CD14-positive monocyte (primary cell): ENCODE data around the gene RELL2. TPM values are rescaled to one million over a fixed set of nuclear protein-coding genes. Genes with fewer than 3 reads are reported as not detected.

ENCODE experiments used
- DNase-seq, 3 donors: peaks; one replicate each; pipeline ENCODE4 v3.0.0-alpha.2; 2011 to 2022
- H2AFZ ChIP-seq: 2 replicates; pipeline ENCODE4 v1.6.0; 2012; ENCODE audit warnings: mild to moderate bottlenecking, low read depth, low read length, inconsistent platforms; ENCODE audit not compliant: insufficient read depth, poor library complexity, severe bottlenecking
- H3K27ac ChIP-seq, 2 donors: 1 replicate in 1 of 2; 2 replicates in 1 of 2; pipeline ENCODE4 v1.5.1; 2012 to 2013; ENCODE audit warnings: low read length in 2 of 2, control low read depth in 1 of 2, inconsistent platforms in 1 of 2, low read depth in 1 of 2, mild to moderate bottlenecking in 1 of 2
- H3K27me3 ChIP-seq, 2 donors: one replicate each; pipeline versions ENCODE4 v1.6.0 to v1.6.1; 2011 to 2013; ENCODE audit warnings: low read length in 2 of 2; ENCODE audit not compliant: control insufficient read depth in 2 of 2, insufficient read depth in 2 of 2
- H3K36me3 ChIP-seq, 2 donors: replicated peaks in 1 of 2; 1 replicate in 1 of 2; 2 replicates in 1 of 2; pipeline versions ENCODE4 v1.5.1 to v1.6.1; 2012 to 2013; ENCODE audit warnings: low read length in 2 of 2, control low read depth in 1 of 2, inconsistent platforms in 1 of 2, mild to moderate bottlenecking in 1 of 2; ENCODE audit not compliant: insufficient read depth in 2 of 2, control insufficient read depth in 1 of 2
- H3K4me1 ChIP-seq, 2 donors: 1 replicate in 1 of 2; 2 replicates in 1 of 2; pipeline versions ENCODE4 v1.5.1 to v1.6.1; 2012 to 2013; ENCODE audit warnings: low read length in 2 of 2, control low read depth in 1 of 2, inconsistent platforms in 1 of 2, mild to moderate bottlenecking in 1 of 2, moderate library complexity in 1 of 2; ENCODE audit not compliant: insufficient read depth in 2 of 2, control insufficient read depth in 1 of 2
- H3K4me2 ChIP-seq: replicated peaks from 2 replicates; pipeline ENCODE3; 2012; ENCODE audit warnings: low read length, moderate library complexity, mild to moderate bottlenecking; ENCODE audit not compliant: poor library complexity, severe bottlenecking; ENCODE audit errors: extremely low read depth
- H3K4me3 ChIP-seq, 3 experiments: fragments of 200-600 bp in 1 of 3; sonication (generic) in 1 of 3; replicated peaks in 1 of 3; 1 replicate in 2 of 3; 2 replicates in 1 of 3; pipeline ENCODE4 v1.5.1; 2011 to 2013; ENCODE audit warnings: low read length in 3 of 3, mild to moderate bottlenecking in 3 of 3, control low read depth in 2 of 3, low read depth in 2 of 3, inconsistent platforms in 1 of 3, moderate library complexity in 1 of 3
- H3K79me2 ChIP-seq: 2 replicates; pipeline ENCODE4 v1.6.0; 2012; ENCODE audit warnings: mild to moderate bottlenecking, control low read depth, inconsistent platforms, low read length, moderate library complexity; ENCODE audit not compliant: insufficient read depth
- H3K9ac ChIP-seq: 2 replicates; pipeline ENCODE4 v1.6.0; 2017; ENCODE audit warnings: low read length, mild to moderate bottlenecking; ENCODE audit not compliant: insufficient read depth, poor library complexity, severe bottlenecking
- H3K9me3 ChIP-seq, 2 donors: replicated peaks in 1 of 2; 1 replicate in 1 of 2; 2 replicates in 1 of 2; pipeline versions ENCODE4 v1.5.1 to v1.6.1; 2012 to 2013; ENCODE audit warnings: low read length in 2 of 2, control low read depth in 1 of 2; ENCODE audit not compliant: control insufficient read depth in 1 of 2, insufficient read depth in 1 of 2
- H4K20me1 ChIP-seq: 2 replicates; pipeline ENCODE4 v1.6.0; 2012; ENCODE audit warnings: mild to moderate bottlenecking, low read length, control low read depth, moderate library complexity; ENCODE audit not compliant: insufficient read depth
- H3K27ac Mint-ChIP-seq, 7 donors: one replicate each; pipeline ENCODE4 v1.8.0; 2020; ENCODE audit warnings: mild to moderate bottlenecking in 7 of 7, mixed read lengths in 7 of 7, moderate library complexity in 6 of 7, inconsistent platforms in 2 of 7
- H3K27me3 Mint-ChIP-seq, 3 donors: one replicate each; pipeline ENCODE4 v1.8.0; 2021 to 2022; ENCODE audit warnings: low read depth in 3 of 3, mild to moderate bottlenecking in 3 of 3, mixed read lengths in 3 of 3, moderate library complexity in 3 of 3, inconsistent platforms in 1 of 3
- H3K36me3 Mint-ChIP-seq, 2 donors: one replicate each; pipeline ENCODE4 v1.8.0; 2020; ENCODE audit warnings: mixed read lengths in 2 of 2, inconsistent platforms in 1 of 2, mild to moderate bottlenecking in 1 of 2
- H3K4me1 Mint-ChIP-seq: one replicate; pipeline ENCODE4 v1.8.0; 2020; ENCODE audit warnings: mild to moderate bottlenecking, mixed read lengths
- H3K4me3 Mint-ChIP-seq, 2 donors: one replicate each; pipeline ENCODE4 v1.8.0; 2020; ENCODE audit warnings: mild to moderate bottlenecking in 2 of 2, mixed read lengths in 2 of 2, moderate library complexity in 1 of 2
- H3K9me3 Mint-ChIP-seq, 7 donors: one replicate each; pipeline ENCODE4 v1.8.0; 2020 to 2022; ENCODE audit warnings: mixed read lengths in 7 of 7, mild to moderate bottlenecking in 6 of 7, moderate library complexity in 6 of 7, inconsistent platforms in 2 of 7
- CTCF ChIP-seq: fragments of 200-600 bp; IDR thresholded peaks from one replicate; pipeline ENCODE4 v1.8.0; 2022; ENCODE audit warnings: antibody characterized with exemption, mild to moderate bottlenecking
- WGBS: methylation state at CpG from one replicate; pipeline ENCODE4 v1.1.5; 2013; ENCODE audit warnings: missing lambda C conversion rate; ENCODE audit not compliant: insufficient coverage; 5-methylcytosine and 5-hydroxymethylcytosine counted together
- intact Hi-C, 2 donors: fragments of 100-400 bp; cut with micrococcal nuclease; formaldehyde crosslinking; loops; one replicate each; pipeline versions ENCODE4 v1.15.0 to v1.15.1; 2023
- polyA plus RNA-seq, 3 donors: library from polyadenylated mRNA; depleted of rRNA in 1 of 3; unstranded in 2 of 3; stranded (reverse) in 1 of 3; fragments of 300-500 nt in 2 of 3; fragments of >200 nt in 1 of 3; fragmentation: Illumina TruSeq in 2 of 3; gene quantifications; 1 replicate in 2 of 3; 2 replicates in 1 of 3; pipeline ENCODE4 v1.2.3, GENCODE V29; 2012 to 2021

RELL2 gene
- polyA plus RNA-seq, 3 donors = 1.0 to 17.3 (median 1.3) TPM

DNA sequence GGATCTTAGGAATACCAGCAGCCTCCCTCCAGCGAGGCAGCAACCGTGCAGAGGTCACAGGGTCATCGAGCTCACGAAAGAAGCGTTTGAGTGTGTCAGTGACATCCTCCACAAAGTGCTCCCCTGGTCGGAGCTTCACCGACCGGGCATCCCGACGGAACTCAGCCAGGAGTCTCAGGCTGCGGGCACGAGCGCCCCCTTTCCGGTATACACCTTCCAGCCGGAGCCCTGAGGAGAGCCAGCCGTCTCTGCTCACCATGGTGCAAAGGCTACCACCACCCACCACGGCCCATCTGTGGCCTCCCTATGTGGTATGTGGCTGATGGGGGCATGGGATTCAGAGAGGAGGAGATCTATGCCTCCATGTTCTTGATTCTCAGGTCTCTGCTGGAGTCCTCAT is 25.2 kb downstream of the RELL2 start:
- peaks cover 4% of the 10 kb centered on the region for H3K4me1 Mint-ChIP-seq
- no peak overlapping the region for H3K4me3 ChIP-seq
- peaks cover 60 to 62% of the 10 kb centered on the region in 2 donors for H3K36me3 Mint-ChIP-seq
- H3K27ac ChIP-seq = no peak overlapping the region
- H3K79me2 ChIP-seq = no peaks in the 10 kb centered on the region
- H3K4me1 ChIP-seq = peaks cover 5 to 6% of the 10 kb centered on the region in 2 donors
- H3K4me3 Mint-ChIP-seq = no peak overlapping the region
- H3K4me2 ChIP-seq = no peak overlapping the region
- H3K9me3 ChIP-seq = no peaks in the 10 kb centered on the region
- peaks cover 46 to 65% of the 10 kb centered on the region in 2 donors for H3K36me3 ChIP-seq
- 95% methylated on average over 5 of the region's 17 CpGs for WGBS
- H3K27me3 Mint-ChIP-seq = no peaks in the 10 kb centered on the region
- TF ChIP-seq CTCF = no peak
- DNase-seq = no peak
- peaks cover 6% of the 10 kb centered on the region for H4K20me1 ChIP-seq
- no peak overlapping the region for H3K27ac Mint-ChIP-seq
- H3K27me3 ChIP-seq = no peaks in the 10 kb centered on the region
- intact Hi-C loops = loop anchor here in 1 of 2 donors (10.0 kb wide), 1 partner anchor 153 kb away; no protein-coding TSS in a partner anchor
- H2AFZ ChIP-seq = no peak overlapping the region
- H3K9me3 Mint-ChIP-seq = peaks cover 0 to 3% (median 0%) of the 10 kb centered on the region in 7 donors
- no peak overlapping the region for H3K9ac ChIP-seq

DNA sequence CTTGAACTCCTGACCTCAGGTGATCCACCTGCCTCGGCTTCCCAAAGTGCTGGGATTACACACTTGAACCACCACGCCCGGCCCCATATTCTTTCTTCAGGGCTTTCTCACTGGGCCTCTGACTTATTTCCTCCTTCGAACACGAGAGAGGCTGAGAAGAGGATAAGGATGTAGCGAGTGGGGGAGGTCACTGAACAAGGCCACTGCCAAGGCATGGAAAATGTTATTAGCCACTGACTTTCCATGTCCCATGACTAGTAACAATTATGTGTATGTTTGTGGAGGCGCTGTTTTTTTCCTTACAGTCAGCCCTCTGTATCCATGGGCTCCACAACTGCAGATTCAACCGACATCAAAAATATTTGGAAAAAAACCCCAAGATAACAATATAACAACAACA is 26.7 kb downstream of the RELL2 start:
- Histone ChIP-seq H3K79me2 (no peaks in the 10 kb centered on the region), H3K9me3 (no peaks in the 10 kb centered on the region), H2AFZ (no peak overlapping the region), H3K4me1 (peaks cover 5 to 6% of the 10 kb centered on the region in 2 donors), H3K36me3 (peaks cover 34 to 55% of the 10 kb centered on the region in 2 donors), H4K20me1 (peaks cover 6% of the 10 kb centered on the region), H3K27ac (no peak overlapping the region), H3K4me2 (no peak overlapping the region), H3K9ac (no peak overlapping the region), H3K27me3 (no peaks in the 10 kb centered on the region), H3K4me3 (no peak overlapping the region)
- Mint-ChIP-seq H3K9me3 (peaks cover 0 to 3% (median 0%) of the 10 kb centered on the region in 7 donors), H3K4me3 (no peak overlapping the region), H3K27me3 (peaks cover 0 to 2% (median 0%) of the 10 kb centered on the region in 3 donors), H3K27ac (no peak overlapping the region), H3K4me1 (peaks cover 4% of the 10 kb centered on the region), H3K36me3 (peaks cover 47 to 50% of the 10 kb centered on the region in 2 donors)
- TF ChIP-seq CTCF = no peak
- intact Hi-C loops = loop anchor here in 1 of 2 donors (10.0 kb wide), 1 partner anchor 151 kb away; no protein-coding TSS in a partner anchor
- 100% methylated on average over 2 of the region's 8 CpGs for WGBS
- DNase-seq = no peak
